ENCODE data around the gene HEXD. TPM values are rescaled to one million over a fixed set of nuclear protein-coding genes. Genes with fewer than 3 reads are reported as not detected.

HEXD gene
- polyA plus RNA-seq, 1 experiment: 9.1 TPM

- TF ChIP-seq, protein P1, sequence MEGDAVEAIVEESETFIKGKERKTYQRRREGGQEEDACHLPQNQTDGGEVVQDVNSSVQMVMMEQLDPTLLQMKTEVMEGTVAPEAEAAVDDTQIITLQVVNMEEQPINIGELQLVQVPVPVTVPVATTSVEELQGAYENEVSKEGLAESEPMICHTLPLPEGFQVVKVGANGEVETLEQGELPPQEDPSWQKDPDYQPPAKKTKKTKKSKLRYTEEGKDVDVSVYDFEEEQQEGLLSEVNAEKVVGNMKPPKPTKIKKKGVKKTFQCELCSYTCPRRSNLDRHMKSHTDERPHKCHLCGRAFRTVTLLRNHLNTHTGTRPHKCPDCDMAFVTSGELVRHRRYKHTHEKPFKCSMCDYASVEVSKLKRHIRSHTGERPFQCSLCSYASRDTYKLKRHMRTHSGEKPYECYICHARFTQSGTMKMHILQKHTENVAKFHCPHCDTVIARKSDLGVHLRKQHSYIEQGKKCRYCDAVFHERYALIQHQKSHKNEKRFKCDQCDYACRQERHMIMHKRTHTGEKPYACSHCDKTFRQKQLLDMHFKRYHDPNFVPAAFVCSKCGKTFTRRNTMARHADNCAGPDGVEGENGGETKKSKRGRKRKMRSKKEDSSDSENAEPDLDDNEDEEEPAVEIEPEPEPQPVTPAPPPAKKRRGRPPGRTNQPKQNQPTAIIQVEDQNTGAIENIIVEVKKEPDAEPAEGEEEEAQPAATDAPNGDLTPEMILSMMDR (IDR thresholded peaks at IDR 0.05; ENCODE audit: low read depth, low read length): no peak
- Histone ChIP-seq H3K9me3 (ENCODE audit: control insufficient read depth, insufficient read depth, low read length) (no peaks in the 10 kb centered on the region; the same call in 1 of the 2 replicates), H3K4me3 (ENCODE audit: low read depth, low read length) (no peak overlapping the region), H3K27me3 (ENCODE audit: control insufficient read depth, insufficient read depth, low read length) (no peaks in the 10 kb centered on the region), H3K27ac (ENCODE audit: low read depth, low read length) (no peak overlapping the region)
- ChIA-PET POLR2A (no interaction called here), CTCF (no interaction called here)
- DNase-seq (ENCODE audit: low read depth, low spot score): no peak
Measured at GRCh38 chr17:82405051-82405450, 13.1 kb upstream of the HEXD start.

DNA sequence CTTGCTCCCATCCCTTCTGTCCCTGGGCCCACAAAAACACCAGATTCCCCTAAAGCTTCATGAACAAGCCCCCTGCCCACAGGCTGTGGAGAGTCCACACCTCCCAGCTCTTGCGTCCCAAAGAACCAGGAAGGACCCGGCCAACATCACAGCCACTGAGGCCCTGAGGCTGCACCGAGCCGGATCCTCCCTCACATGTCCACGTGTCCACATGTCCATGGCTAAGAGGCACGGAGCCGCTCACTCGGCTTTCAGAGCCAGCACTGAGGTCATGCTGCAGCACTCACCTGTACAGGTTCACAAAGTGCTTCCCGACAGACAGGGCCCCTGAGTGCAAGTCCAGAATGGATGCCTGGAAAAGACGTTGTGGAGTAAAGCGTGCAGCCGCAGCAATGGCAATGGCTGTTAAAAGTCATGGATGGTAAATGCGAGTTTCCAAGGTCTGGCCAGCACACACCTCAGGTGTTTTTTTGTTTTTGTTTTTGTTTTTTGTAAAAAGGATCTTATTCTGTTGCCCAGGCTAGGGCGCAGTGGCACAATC, 11.9 kb upstream of the HEXD start:
- no peak for DNase-seq (ENCODE audit: low read depth, low spot score)
- Histone ChIP-seq H3K4me3 (ENCODE audit: low read depth, low read length) (no peak overlapping the region), H3K27me3 (ENCODE audit: control insufficient read depth, insufficient read depth, low read length) (no peaks in the 10 kb centered on the region), H3K27ac (ENCODE audit: low read depth, low read length) (no peak overlapping the region), H3K9me3 (ENCODE audit: control insufficient read depth, insufficient read depth, low read length) (no peaks in the 10 kb centered on the region; the same call in 1 of the 2 replicates)
- TF ChIP-seq, protein P1 (IDR thresholded peaks at IDR 0.05; ENCODE audit: low read depth, low read length): no peak
- POLR2A ChIA-PET: no interaction called here
- CTCF ChIA-PET: no interaction called here

DNA sequence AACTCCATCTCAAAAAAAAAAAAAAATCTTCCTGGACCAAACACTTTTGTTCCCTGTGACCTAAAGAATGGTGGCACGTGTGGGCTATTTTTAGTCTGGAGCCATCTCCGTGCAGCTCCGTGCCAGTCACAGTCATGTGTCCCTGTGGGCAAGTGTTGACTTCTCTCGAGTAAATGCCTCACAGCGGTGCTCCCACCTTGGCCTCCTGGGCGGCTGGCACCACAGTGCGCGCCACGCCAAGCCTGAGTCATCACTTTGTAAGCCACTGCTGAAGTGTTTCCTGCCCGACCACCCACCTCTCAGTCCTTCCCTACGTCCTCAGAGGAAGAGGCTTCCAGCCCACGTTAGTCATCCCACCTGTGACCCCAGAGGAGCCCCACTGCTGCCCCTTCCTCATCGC, 10.9 kb upstream of the HEXD start:
- H3K27me3 ChIP-seq (ENCODE audit: control insufficient read depth, insufficient read depth, low read length): no peaks in the 10 kb centered on the region
- H3K9me3 ChIP-seq (ENCODE audit: control insufficient read depth, insufficient read depth, low read length): no peaks in the 10 kb centered on the region; the same call in 1 of the 2 replicates
- ChIA-PET CTCF (no interaction called here), POLR2A (interaction anchor here (0.7 kb wide), 1 partner anchor 11 kb away, joined by 3 read pairs; the partner anchor contains the start of gene HEXD)
- no peak for DNase-seq (ENCODE audit: low read depth, low spot score)
- TF ChIP-seq, protein P1 (IDR thresholded peaks at IDR 0.05; ENCODE audit: low read depth, low read length): no peak
- no peak overlapping the region for H3K27ac ChIP-seq (ENCODE audit: low read depth, low read length)
- H3K4me3 ChIP-seq (ENCODE audit: low read depth, low read length): no peak overlapping the region

DNA sequence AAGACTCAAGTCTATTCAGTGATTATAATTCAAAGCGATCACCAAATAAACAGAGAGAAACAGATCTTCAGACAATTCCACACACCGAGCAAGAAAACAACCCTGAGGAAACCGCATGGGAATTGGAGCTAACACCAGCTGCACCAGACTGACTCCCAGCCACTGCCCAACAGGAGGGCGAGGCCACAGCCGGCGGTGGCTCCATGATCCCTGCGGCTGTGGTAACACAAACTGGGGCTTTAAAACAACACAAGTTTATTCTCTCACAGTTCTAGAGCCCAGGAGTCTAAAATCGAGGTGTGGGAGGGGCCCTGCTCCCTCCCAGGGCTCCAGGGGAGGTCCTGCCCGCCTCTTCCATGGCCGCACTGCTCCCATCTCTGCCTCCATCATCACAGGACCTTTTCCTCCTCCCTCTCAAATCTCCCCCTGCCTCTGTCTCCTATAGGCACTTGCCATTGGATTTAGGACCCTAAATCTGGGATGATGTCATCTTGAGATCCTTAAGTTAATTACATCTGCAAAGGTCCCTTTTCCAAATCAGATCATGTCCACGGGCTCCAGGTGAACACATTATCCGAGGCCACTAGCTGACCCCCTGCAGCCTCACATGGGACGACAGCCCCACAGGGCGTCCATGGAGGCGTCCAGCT, 9.7 kb upstream of the HEXD start:
- TF ChIP-seq, protein P1 (IDR thresholded peaks at IDR 0.05; ENCODE audit: low read depth, low read length): no peak
- CTCF ChIA-PET: no interaction called here
- no peak for DNase-seq (ENCODE audit: low read depth, low spot score)

GRCh38 chr17:82408938-82409318, 9.2 kb upstream of the HEXD start:
- ChIA-PET CTCF (no interaction called here), POLR2A (no interaction called here)
- Histone ChIP-seq H3K4me3 (ENCODE audit: low read depth, low read length) (no peak overlapping the region), H3K9me3 (ENCODE audit: control insufficient read depth, insufficient read depth, low read length) (no peaks in the 10 kb centered on the region; the same call in 1 of the 2 replicates), H3K27me3 (ENCODE audit: control insufficient read depth, insufficient read depth, low read length) (no peaks in the 10 kb centered on the region), H3K27ac (ENCODE audit: low read depth, low read length) (no peak overlapping the region)
- TF ChIP-seq, protein P1 (IDR thresholded peaks at IDR 0.05; ENCODE audit: low read depth, low read length): no peak
- no peak for DNase-seq (ENCODE audit: low read depth, low spot score)

More for the DNA sequence above, 9.7 kb upstream of the HEXD start:
- Histone ChIP-seq H3K27me3 (ENCODE audit: control insufficient read depth, insufficient read depth, low read length) (no peaks in the 10 kb centered on the region), H3K27ac (ENCODE audit: low read depth, low read length) (no peak overlapping the region), H3K4me3 (ENCODE audit: low read depth, low read length) (no peak overlapping the region), H3K9me3 (ENCODE audit: control insufficient read depth, insufficient read depth, low read length) (no peaks in the 10 kb centered on the region; the same call in 1 of the 2 replicates)
- POLR2A ChIA-PET: no interaction called here
